Measurements from ENCODE around the gene TK1.

TK1 gene

DNA sequence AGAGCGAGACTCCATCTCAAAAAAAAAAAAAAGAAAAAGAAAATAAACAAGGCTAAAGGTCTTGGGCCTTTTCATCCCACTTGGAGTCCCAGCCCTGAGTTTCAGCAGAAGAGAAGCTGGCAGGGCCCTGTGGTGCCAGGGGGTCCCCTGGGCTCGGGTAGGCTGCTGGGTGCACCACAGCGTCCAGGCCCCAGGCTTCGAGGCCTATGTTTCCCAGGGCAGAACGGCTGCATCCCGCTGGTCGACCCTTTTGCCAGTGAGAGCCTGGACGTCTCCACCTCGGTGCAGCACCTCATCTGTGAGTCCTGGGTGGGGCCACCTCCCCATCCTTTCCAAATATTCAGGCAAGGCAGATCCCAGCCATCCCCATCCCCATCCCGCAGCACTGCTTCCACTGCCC, 46.8 kb upstream of the TK1 start:
- Histone ChIP-seq H3K36me3 (ENCODE audit: control insufficient read depth, low read length) (no peaks in the 10 kb centered on the region), H4K20me1 (ENCODE audit: control insufficient read depth, insufficient read depth, low read depth, low read length) (no peaks in the 10 kb centered on the region), H3K79me2 (ENCODE audit: control insufficient read depth, low read length) (no peaks in the 10 kb centered on the region), H3K4me3 (ENCODE audit: low read length) (no peak overlapping the region), H3K4me1 (ENCODE audit: control insufficient read depth, low read length) (peaks cover 35% of the 10 kb centered on the region), H3K4me2 (ENCODE audit: low read length) (no peak overlapping the region), H3K9me3 (ENCODE audit: control insufficient read depth, insufficient read depth, low read length) (no peaks in the 10 kb centered on the region), H3K9me2 (replicated peaks; ENCODE audit: control insufficient read depth, low read length) (no peaks in the 10 kb centered on the region), H3F3A (ENCODE audit: control insufficient read depth, insufficient read depth) (peaks cover under 1% of the 10 kb centered on the region), H3K27ac (ENCODE audit: low read depth, low read length) (no peak overlapping the region), H3K27me3 (ENCODE audit: control insufficient read depth, low read length) (peaks cover 28% of the 10 kb centered on the region)
- TF ChIP-seq EZH2phosphoT487 (IDR thresholded peaks at IDR 0.05; ENCODE audit: borderline replicate concordance, low read length) = no peak
- TF ChIP-seq, protein P1, sequence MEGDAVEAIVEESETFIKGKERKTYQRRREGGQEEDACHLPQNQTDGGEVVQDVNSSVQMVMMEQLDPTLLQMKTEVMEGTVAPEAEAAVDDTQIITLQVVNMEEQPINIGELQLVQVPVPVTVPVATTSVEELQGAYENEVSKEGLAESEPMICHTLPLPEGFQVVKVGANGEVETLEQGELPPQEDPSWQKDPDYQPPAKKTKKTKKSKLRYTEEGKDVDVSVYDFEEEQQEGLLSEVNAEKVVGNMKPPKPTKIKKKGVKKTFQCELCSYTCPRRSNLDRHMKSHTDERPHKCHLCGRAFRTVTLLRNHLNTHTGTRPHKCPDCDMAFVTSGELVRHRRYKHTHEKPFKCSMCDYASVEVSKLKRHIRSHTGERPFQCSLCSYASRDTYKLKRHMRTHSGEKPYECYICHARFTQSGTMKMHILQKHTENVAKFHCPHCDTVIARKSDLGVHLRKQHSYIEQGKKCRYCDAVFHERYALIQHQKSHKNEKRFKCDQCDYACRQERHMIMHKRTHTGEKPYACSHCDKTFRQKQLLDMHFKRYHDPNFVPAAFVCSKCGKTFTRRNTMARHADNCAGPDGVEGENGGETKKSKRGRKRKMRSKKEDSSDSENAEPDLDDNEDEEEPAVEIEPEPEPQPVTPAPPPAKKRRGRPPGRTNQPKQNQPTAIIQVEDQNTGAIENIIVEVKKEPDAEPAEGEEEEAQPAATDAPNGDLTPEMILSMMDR (IDR thresholded peaks at IDR 0.05; ENCODE audit: low read depth, low read length, poor library complexity, severe bottlenecking) = no peak

- H3K4me3 ChIP-seq (ENCODE audit: low read length) = no peak overlapping the region
- peaks cover 32% of the 10 kb centered on the region for H3K27me3 ChIP-seq (ENCODE audit: control insufficient read depth, low read length)
- peaks cover 8% of the 10 kb centered on the region for H3F3A ChIP-seq (ENCODE audit: control insufficient read depth, insufficient read depth)
- H3K9me2 ChIP-seq (replicated peaks; ENCODE audit: control insufficient read depth, low read length) = no peaks in the 10 kb centered on the region
- H3K4me2 ChIP-seq (ENCODE audit: low read length) = no peak overlapping the region
- no peak overlapping the region for H3K27ac ChIP-seq (ENCODE audit: low read depth, low read length)
- H3K4me1 ChIP-seq (ENCODE audit: control insufficient read depth, low read length) = peaks cover 36% of the 10 kb centered on the region
- no peaks in the 10 kb centered on the region for H3K79me2 ChIP-seq (ENCODE audit: control insufficient read depth, low read length)
- no peaks in the 10 kb centered on the region for H3K9me3 ChIP-seq (ENCODE audit: control insufficient read depth, insufficient read depth, low read length)
- no peaks in the 10 kb centered on the region for H3K36me3 ChIP-seq (ENCODE audit: control insufficient read depth, low read length)
- no peaks in the 10 kb centered on the region for H4K20me1 ChIP-seq (ENCODE audit: control insufficient read depth, insufficient read depth, low read depth, low read length)
- TF ChIP-seq, protein P1 (IDR thresholded peaks at IDR 0.05; ENCODE audit: low read depth, low read length, poor library complexity, severe bottlenecking) = no peak
- no peak for TF ChIP-seq EZH2phosphoT487 (IDR thresholded peaks at IDR 0.05; ENCODE audit: borderline replicate concordance, low read length)
These were observed 46.0 kb upstream of the TK1 start for GRCh38 chr17:78232859-78233173.

- Histone ChIP-seq H3K4me3 (ENCODE audit: low read length) (0 out of 2 replicates have a peak overlapping the region, but pooled peaks have one; percentile 15), H3K4me2 (ENCODE audit: low read length) (peak overlapping the region; percentile 48)
- peak; percentile 52; the same call in 1 of the 2 replicates for TF ChIP-seq EZH2phosphoT487 (IDR thresholded peaks at IDR 0.05; ENCODE audit: borderline replicate concordance, low read length)
- TF ChIP-seq, protein P1 (IDR thresholded peaks at IDR 0.05; ENCODE audit: low read depth, low read length, poor library complexity, severe bottlenecking) = no peak
These were observed 45.4 kb upstream of the TK1 start for GRCh38 chr17:78231991-78232858.

More at GRCh38 chr17:78231991-78232858, 45.4 kb upstream of the TK1 start:
- Histone ChIP-seq H3K36me3 (ENCODE audit: control insufficient read depth, low read length) (no peaks in the 10 kb centered on the region), H3K79me2 (ENCODE audit: control insufficient read depth, low read length) (no peaks in the 10 kb centered on the region), H4K20me1 (ENCODE audit: control insufficient read depth, insufficient read depth, low read depth, low read length) (no peaks in the 10 kb centered on the region), H3K9me2 (replicated peaks; ENCODE audit: control insufficient read depth, low read length) (no peaks in the 10 kb centered on the region), H3K27ac (ENCODE audit: low read depth, low read length) (no peak overlapping the region), H3K4me1 (ENCODE audit: control insufficient read depth, low read length) (peaks cover 36% of the 10 kb centered on the region), H3K9me3 (ENCODE audit: control insufficient read depth, insufficient read depth, low read length) (no peaks in the 10 kb centered on the region), H3F3A (ENCODE audit: control insufficient read depth, insufficient read depth) (peaks cover 8% of the 10 kb centered on the region), H3K27me3 (ENCODE audit: control insufficient read depth, low read length) (peaks cover 32% of the 10 kb centered on the region)
